Measurements from ENCODE around the gene HIVEP2.

DNA sequence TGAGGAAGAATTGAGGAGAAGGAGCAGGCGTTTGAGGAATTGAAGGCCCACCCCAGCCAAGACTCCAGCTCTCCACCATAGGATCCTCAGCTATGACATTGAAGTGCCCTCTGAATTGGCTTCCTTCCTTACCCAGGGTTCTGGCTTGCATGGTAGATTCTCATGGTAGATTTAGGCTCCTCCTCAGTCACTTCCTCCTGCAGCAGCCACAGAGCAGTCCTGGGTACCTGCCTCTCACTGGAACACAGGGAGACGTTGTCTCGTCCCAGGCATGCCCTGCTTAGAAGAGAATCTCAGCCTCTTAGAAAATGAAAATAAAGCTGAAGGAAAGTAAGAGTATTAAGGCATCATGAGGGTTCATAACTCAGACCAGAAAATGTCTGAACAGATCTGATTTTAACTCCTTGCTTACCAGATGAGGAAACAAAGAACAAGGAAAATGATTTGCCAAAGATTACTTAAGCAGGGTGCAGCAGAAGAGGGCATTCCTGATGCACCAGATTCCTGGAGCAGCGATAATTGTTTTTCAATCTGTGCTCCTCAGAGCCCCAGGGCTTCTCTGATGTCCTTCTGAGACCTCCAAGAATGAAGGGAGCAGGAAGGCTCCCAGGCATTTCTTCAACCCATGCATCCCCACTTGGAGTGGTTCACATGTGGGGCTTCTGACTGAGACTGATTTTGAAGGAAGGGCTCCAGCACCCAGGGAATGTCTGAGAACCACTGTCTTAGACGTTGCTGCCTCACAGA is 219.8 kb downstream of the HIVEP2 start:
- TF ChIP-seq, protein P1, sequence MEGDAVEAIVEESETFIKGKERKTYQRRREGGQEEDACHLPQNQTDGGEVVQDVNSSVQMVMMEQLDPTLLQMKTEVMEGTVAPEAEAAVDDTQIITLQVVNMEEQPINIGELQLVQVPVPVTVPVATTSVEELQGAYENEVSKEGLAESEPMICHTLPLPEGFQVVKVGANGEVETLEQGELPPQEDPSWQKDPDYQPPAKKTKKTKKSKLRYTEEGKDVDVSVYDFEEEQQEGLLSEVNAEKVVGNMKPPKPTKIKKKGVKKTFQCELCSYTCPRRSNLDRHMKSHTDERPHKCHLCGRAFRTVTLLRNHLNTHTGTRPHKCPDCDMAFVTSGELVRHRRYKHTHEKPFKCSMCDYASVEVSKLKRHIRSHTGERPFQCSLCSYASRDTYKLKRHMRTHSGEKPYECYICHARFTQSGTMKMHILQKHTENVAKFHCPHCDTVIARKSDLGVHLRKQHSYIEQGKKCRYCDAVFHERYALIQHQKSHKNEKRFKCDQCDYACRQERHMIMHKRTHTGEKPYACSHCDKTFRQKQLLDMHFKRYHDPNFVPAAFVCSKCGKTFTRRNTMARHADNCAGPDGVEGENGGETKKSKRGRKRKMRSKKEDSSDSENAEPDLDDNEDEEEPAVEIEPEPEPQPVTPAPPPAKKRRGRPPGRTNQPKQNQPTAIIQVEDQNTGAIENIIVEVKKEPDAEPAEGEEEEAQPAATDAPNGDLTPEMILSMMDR (IDR thresholded peaks at IDR 0.05) = no peak
- TF ChIP-seq POLR2A (IDR thresholded peaks at IDR 0.05; ENCODE audit: low read length) (no peak), JUN (IDR thresholded peaks at IDR 0.05) (no peak)
- TF ChIP-seq, protein P2, sequence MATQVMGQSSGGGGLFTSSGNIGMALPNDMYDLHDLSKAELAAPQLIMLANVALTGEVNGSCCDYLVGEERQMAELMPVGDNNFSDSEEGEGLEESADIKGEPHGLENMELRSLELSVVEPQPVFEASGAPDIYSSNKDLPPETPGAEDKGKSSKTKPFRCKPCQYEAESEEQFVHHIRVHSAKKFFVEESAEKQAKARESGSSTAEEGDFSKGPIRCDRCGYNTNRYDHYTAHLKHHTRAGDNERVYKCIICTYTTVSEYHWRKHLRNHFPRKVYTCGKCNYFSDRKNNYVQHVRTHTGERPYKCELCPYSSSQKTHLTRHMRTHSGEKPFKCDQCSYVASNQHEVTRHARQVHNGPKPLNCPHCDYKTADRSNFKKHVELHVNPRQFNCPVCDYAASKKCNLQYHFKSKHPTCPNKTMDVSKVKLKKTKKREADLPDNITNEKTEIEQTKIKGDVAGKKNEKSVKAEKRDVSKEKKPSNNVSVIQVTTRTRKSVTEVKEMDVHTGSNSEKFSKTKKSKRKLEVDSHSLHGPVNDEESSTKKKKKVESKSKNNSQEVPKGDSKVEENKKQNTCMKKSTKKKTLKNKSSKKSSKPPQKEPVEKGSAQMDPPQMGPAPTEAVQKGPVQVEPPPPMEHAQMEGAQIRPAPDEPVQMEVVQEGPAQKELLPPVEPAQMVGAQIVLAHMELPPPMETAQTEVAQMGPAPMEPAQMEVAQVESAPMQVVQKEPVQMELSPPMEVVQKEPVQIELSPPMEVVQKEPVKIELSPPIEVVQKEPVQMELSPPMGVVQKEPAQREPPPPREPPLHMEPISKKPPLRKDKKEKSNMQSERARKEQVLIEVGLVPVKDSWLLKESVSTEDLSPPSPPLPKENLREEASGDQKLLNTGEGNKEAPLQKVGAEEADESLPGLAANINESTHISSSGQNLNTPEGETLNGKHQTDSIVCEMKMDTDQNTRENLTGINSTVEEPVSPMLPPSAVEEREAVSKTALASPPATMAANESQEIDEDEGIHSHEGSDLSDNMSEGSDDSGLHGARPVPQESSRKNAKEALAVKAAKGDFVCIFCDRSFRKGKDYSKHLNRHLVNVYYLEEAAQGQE (IDR thresholded peaks at IDR 0.05) = no peak
